Osteoblast (primary cell): ENCODE results near the gene YY1. TPM values are rescaled to one million over a fixed set of nuclear protein-coding genes. Genes with fewer than 3 reads are reported as not detected.

Source experiments
- DNase-seq: peaks from one replicate; pipeline ENCODE4 v3.0.0; 2011; ENCODE audit warnings: low spot score, mixed read lengths; ENCODE audit not compliant: insufficient read length; ENCODE audit errors: missing footprints
- H2AFZ ChIP-seq: 2 replicates; pipeline ENCODE4 v1.6.0; 2011; ENCODE audit warnings: mild to moderate bottlenecking, low read length
- H3K27ac ChIP-seq: 2 replicates; pipeline ENCODE4 v1.5.1; 2011; ENCODE audit warnings: mild to moderate bottlenecking, low read depth, low read length, moderate library complexity
- H3K27me3 ChIP-seq: 2 replicates; pipeline ENCODE4 v1.6.0; 2012; ENCODE audit warnings: mild to moderate bottlenecking, control low read depth, inconsistent platforms, low read length, moderate library complexity; ENCODE audit not compliant: insufficient read depth
- H3K36me3 ChIP-seq: 2 replicates; pipeline ENCODE4 v1.5.1; 2011; ENCODE audit warnings: mild to moderate bottlenecking, low read length, control low read depth, moderate library complexity; ENCODE audit not compliant: insufficient read depth
- H3K4me1 ChIP-seq: 2 replicates; pipeline ENCODE4 v1.5.1; 2011; ENCODE audit warnings: mild to moderate bottlenecking, low read length, control low read depth, moderate library complexity; ENCODE audit not compliant: insufficient read depth
- H3K4me2 ChIP-seq: 2 replicates; pipeline ENCODE4 v1.6.0; 2011; ENCODE audit warnings: mild to moderate bottlenecking, low read length; ENCODE audit not compliant: insufficient read depth
- H3K4me3 ChIP-seq: fragments of 200-600 bp; sonication (generic); 3 replicates; pipeline ENCODE4 v1.5.1; 2012; ENCODE audit warnings: mild to moderate bottlenecking, low read length, inconsistent platforms; ENCODE audit not compliant: insufficient read depth
- H3K79me2 ChIP-seq: 2 replicates; pipeline ENCODE4 v1.6.0; 2012; ENCODE audit warnings: mild to moderate bottlenecking, low read length, control low read depth, inconsistent platforms; ENCODE audit not compliant: insufficient read depth
- H3K9me3 ChIP-seq: 2 replicates; pipeline ENCODE4 v1.5.1; 2011; ENCODE audit warnings: low read depth, low read length, control low read depth
- H4K20me1 ChIP-seq: 2 replicates; pipeline ENCODE4 v1.6.0; 2012; ENCODE audit warnings: mild to moderate bottlenecking, low read length, control low read depth; ENCODE audit not compliant: insufficient read depth
- CTCF ChIP-seq: IDR thresholded peaks from 2 replicates; pipeline ENCODE4 v1.5.1; 2011; ENCODE audit warnings: mild to moderate bottlenecking, low read depth, low read length, moderate library complexity; ENCODE audit errors: extremely low read depth
- total RNA-seq: library from RNA; depleted of rRNA; stranded (reverse); fragments of >200 nt; gene quantifications from 2 replicates; pipeline ENCODE4 v1.2.3, GENCODE V29; 2012

Gene YY1
- total RNA-seq, 1 donor: 45.2 TPM

GRCh38 chr14:100283984-100284881, 45.3 kb downstream of the YY1 start:
- H3K4me2 ChIP-seq: peak overlapping the region; percentile 93
- no peak overlapping the region for H3K27ac ChIP-seq
- H3K4me1 ChIP-seq: peaks cover 19% of the 10 kb centered on the region
- no peaks in the 10 kb centered on the region for H3K36me3 ChIP-seq
- H4K20me1 ChIP-seq: peaks cover 29% of the 10 kb centered on the region
- no peaks in the 10 kb centered on the region for H3K9me3 ChIP-seq
- peak; percentile 62 for DNase-seq
- no peak overlapping the region for H2AFZ ChIP-seq
- TF ChIP-seq CTCF: no peak
- peak overlapping the region; percentile 86 for H3K4me3 ChIP-seq
- peaks cover 34% of the 10 kb centered on the region for H3K79me2 ChIP-seq
- no peaks in the 10 kb centered on the region for H3K27me3 ChIP-seq

GRCh38 chr14:100285021-100285912, 46.3 kb downstream of the YY1 start:
- peak overlapping the region; percentile 86 for H3K4me3 ChIP-seq

GRCh38 chr14:100285913-100286400, 47.0 kb downstream of the YY1 start:
- Histone ChIP-seq H3K4me1 (peaks cover 14% of the 10 kb centered on the region), H3K36me3 (no peaks in the 10 kb centered on the region), H3K4me3 (peak overlapping the region; percentile 86), H3K79me2 (peaks cover 18% of the 10 kb centered on the region), H3K27me3 (no peaks in the 10 kb centered on the region), H3K9me3 (no peaks in the 10 kb centered on the region), H3K27ac (no peak overlapping the region), H2AFZ (no peak overlapping the region), H4K20me1 (peaks cover 15% of the 10 kb centered on the region), H3K4me2 (peak overlapping the region; percentile 93)
- peak; percentile 76 for DNase-seq
- TF ChIP-seq CTCF: no peak

More at GRCh38 chr14:100285021-100285912, 46.3 kb downstream of the YY1 start:
- Histone ChIP-seq H4K20me1 (peaks cover 19% of the 10 kb centered on the region), H3K4me1 (peaks cover 15% of the 10 kb centered on the region), H3K27me3 (no peaks in the 10 kb centered on the region), H3K79me2 (peaks cover 23% of the 10 kb centered on the region), H3K36me3 (no peaks in the 10 kb centered on the region), H3K27ac (peak overlapping the region; percentile 73), H2AFZ (peak overlapping the region; percentile 47), H3K4me2 (peak overlapping the region; percentile 93), H3K9me3 (no peaks in the 10 kb centered on the region)
- peak; percentile 60 for TF ChIP-seq CTCF
- peak; percentile 99 for DNase-seq
